22Rv1 (cell line): ENCODE data around the gene TMEM82.

Experiments
- CTCF ChIP-seq: fragments of 450-650 bp; IDR thresholded peaks from 2 replicates; pipeline ENCODE4 v1.5.1; 2017; ENCODE audit warnings: mild to moderate bottlenecking
- ZFX ChIP-seq: fragments of 450-650 bp; IDR thresholded peaks from 2 replicates; pipeline ENCODE4 v1.6.1; 2017; ENCODE audit warnings: antibody characterized with exemption, borderline replicate concordance

GRCh38 chr1:15707239-15707925 is 34.9 kb upstream of the TMEM82 start:
- TF ChIP-seq CTCF (no peak), ZFX (no peak)
